ENCODE measurements around the gene DPEP3. TPM values are rescaled to one million over a fixed set of nuclear protein-coding genes. Genes with fewer than 3 reads are reported as not detected.
A peak's percentile ranks its signal among the peaks of the same experiment; 100 is the strongest.

The DPEP3 gene
- polyA plus RNA-seq, 1 donor from 2014 or later = not detected

GRCh38 chr16:67934306-67935100, 45.8 kb downstream of the DPEP3 start:
- H3K27me3 ChIP-seq (ENCODE audit: insufficient read depth, low read depth, low read length) = no peaks in the 10 kb centered on the region
- no peak overlapping the region for H3K27ac ChIP-seq (ENCODE audit: low read length)
- no peaks in the 10 kb centered on the region for H3F3A ChIP-seq (ENCODE audit: insufficient read depth, low read length, poor library complexity, severe bottlenecking)
- no peaks in the 10 kb centered on the region for H3K79me2 ChIP-seq (replicated peaks; ENCODE audit: insufficient read depth, low read length)
- peak overlapping the region; percentile 87 for H3K9ac ChIP-seq (ENCODE audit: low read length)
- no peaks in the 10 kb centered on the region for H3K9me3 ChIP-seq (ENCODE audit: low read length)
- H3K4me3 ChIP-seq (ENCODE audit: low read length) = peak overlapping the region; percentile 100
- no peaks in the 10 kb centered on the region for H3K36me3 ChIP-seq (ENCODE audit: insufficient read depth, low read length)
- H4K20me1 ChIP-seq (ENCODE audit: insufficient read depth) = no peaks in the 10 kb centered on the region
- no peaks in the 10 kb centered on the region for H3K9me2 ChIP-seq (ENCODE audit: insufficient read depth, low read length)
- no peak for TF ChIP-seq TAF1 (IDR thresholded peaks at IDR 0.05; ENCODE audit: low read depth)
- TF ChIP-seq SMC3 (conservative IDR thresholded peaks at IDR 0.05; ENCODE audit: poor library complexity) = no peak
- no peak for TF ChIP-seq EP300 (conservative IDR thresholded peaks at IDR 0.05; ENCODE audit: poor library complexity, severe bottlenecking)
- TF ChIP-seq POLR2AphosphoS5 (IDR thresholded peaks at IDR 0.05) = no peak
- no peak for TF ChIP-seq MXI1 (conservative IDR thresholded peaks at IDR 0.05; ENCODE audit: poor library complexity, severe bottlenecking)
- TF ChIP-seq REST (IDR thresholded peaks at IDR 0.05; ENCODE audit: borderline replicate concordance) = no peak
- no peak for TF ChIP-seq EZH2 (IDR thresholded peaks at IDR 0.05; ENCODE audit: borderline replicate concordance, insufficient read depth, low read length, poor library complexity, severe bottlenecking)
- TF ChIP-seq CTCF (IDR thresholded peaks at IDR 0.05; ENCODE audit: poor library complexity, severe bottlenecking) = no peak
- no peak for TF ChIP-seq RAD21 (conservative IDR thresholded peaks at IDR 0.05)
- no peak overlapping the region for H2AFZ ChIP-seq (ENCODE audit: low read depth, low read length)
- peak overlapping the region; percentile 88 for H3K4me2 ChIP-seq (ENCODE audit: low read length)

- H3K27ac ChIP-seq (ENCODE audit: low read length) = no peak overlapping the region
- no peak overlapping the region for H2AFZ ChIP-seq (ENCODE audit: low read depth, low read length)
- no peaks in the 10 kb centered on the region for H3K79me2 ChIP-seq (replicated peaks; ENCODE audit: insufficient read depth, low read length)
- H4K20me1 ChIP-seq (ENCODE audit: insufficient read depth) = no peaks in the 10 kb centered on the region
- no peak overlapping the region for H3K4me2 ChIP-seq (ENCODE audit: low read length)
- no peak for TF ChIP-seq EP300 (conservative IDR thresholded peaks at IDR 0.05; ENCODE audit: poor library complexity, severe bottlenecking)
- TF ChIP-seq EZH2 (IDR thresholded peaks at IDR 0.05; ENCODE audit: borderline replicate concordance, insufficient read depth, low read length, poor library complexity, severe bottlenecking) = no peak
- TF ChIP-seq SMC3 (conservative IDR thresholded peaks at IDR 0.05; ENCODE audit: poor library complexity) = no peak
- peak overlapping the region; percentile 100 for H3K4me3 ChIP-seq (ENCODE audit: low read length)
- H3K27me3 ChIP-seq (ENCODE audit: insufficient read depth, low read depth, low read length) = no peaks in the 10 kb centered on the region
- H3K36me3 ChIP-seq (ENCODE audit: insufficient read depth, low read length) = no peaks in the 10 kb centered on the region
- H3K9ac ChIP-seq (ENCODE audit: low read length) = no peak overlapping the region
- H3K9me2 ChIP-seq (ENCODE audit: insufficient read depth, low read length) = no peaks in the 10 kb centered on the region
- no peaks in the 10 kb centered on the region for H3F3A ChIP-seq (ENCODE audit: insufficient read depth, low read length, poor library complexity, severe bottlenecking)
- H3K9me3 ChIP-seq (ENCODE audit: low read length) = no peaks in the 10 kb centered on the region
Observed at GRCh38 chr16:67933805-67934204, 46.5 kb downstream of the DPEP3 start.

All from neural cell (in vitro differentiated cells).